Activated T-cell treated with anti-CD3 and anti-CD28 coated beads for 4 hours (primary cell): ENCODE measurements around the gene SUDS3.

Experiments
- DNase-seq: peaks from one replicate; pipeline ENCODE4 v3.0.0-alpha.2; 2020

SUDS3 gene

DNA sequence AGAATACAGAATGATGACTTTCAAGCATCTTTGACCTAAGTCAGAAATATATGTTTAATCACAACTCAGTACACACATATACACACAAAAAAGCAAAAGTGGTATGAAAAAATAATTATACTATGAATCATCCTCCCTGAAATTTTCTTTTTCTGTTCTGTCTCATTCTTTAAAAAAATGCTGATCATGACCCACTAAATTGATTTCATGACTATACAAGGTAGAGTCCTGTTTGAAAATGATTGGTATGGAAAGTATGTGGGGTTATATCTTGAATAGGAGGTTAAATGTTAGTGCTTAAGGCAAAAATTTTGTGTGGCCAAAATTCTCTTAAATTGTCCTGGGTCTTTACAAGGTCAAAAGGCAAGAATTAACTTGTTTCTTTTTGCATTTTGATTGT, 80.4 kb downstream of the SUDS3 start:
- DNase-seq: no peak

- DNase-seq: no peak
Measured at GRCh38 chr12:118459110-118459509, 82.8 kb downstream of the SUDS3 start.

DNA sequence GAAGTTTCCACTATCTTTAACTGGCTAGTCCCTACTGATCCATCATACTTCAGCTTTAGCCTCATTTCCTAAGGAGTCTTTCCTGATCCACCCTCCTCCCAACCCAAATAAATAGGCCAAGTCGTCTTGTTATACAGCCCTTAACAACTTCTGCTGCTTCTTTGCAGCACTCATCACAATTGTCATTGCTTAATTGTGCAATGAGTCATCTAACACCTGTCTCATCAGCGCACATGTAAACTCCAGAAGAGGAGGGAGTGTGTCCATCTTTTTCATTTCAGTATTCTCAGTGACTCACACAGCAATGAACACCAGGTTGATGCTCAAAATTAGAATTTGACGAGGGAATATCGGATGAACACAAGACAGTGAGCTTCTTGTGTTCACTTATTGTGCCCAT, 87.3 kb downstream of the SUDS3 start:
- DNase-seq: no peak

DNA sequence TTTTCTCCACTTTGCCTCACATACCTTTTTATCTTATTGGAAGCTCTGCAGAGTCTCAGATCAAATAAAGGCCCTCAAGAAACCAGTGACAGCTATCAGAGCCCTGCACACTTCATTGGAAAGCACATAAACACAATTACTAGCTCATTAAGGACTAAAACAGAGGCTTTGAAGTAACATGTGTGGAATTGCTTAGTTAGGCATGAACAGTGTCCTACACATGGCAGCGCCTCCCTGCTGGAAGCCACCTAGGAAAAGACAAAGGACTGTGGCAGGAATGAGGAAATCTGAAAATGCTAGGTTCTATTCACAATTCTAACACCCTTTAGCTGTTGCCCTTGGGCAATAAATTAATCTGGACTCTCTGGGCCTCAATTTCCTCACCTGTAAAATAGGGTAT, 89.4 kb downstream of the SUDS3 start:
- no peak for DNase-seq
